ENCODE results near the gene CERS6. TPM values are rescaled to one million over a fixed set of nuclear protein-coding genes. Genes with fewer than 3 reads are reported as not detected.

CERS6 gene
- total and polyA plus RNA-seq, 8 donors, result 3.2 to 18.0 (median 7.6) TPM

GRCh38 chr2:168459256-168459655, 3.2 kb downstream of the CERS6 start:
- Histone ChIP-seq H3K36me3 (no peaks in the 10 kb centered on the region), H3K27ac (no peak overlapping the region), H3K4me3 (no peak overlapping the region), H3K4me1 (peaks cover 0 to 6% (median 0%) of the 10 kb centered on the region in 3 donors), H3K9me3 (no peaks in the 10 kb centered on the region), H3K27me3 (no peaks in the 10 kb centered on the region)
- DNase-seq (no peak), ATAC-seq (no peak), FAIRE-seq (no peak)
- TF ChIP-seq, protein P1, sequence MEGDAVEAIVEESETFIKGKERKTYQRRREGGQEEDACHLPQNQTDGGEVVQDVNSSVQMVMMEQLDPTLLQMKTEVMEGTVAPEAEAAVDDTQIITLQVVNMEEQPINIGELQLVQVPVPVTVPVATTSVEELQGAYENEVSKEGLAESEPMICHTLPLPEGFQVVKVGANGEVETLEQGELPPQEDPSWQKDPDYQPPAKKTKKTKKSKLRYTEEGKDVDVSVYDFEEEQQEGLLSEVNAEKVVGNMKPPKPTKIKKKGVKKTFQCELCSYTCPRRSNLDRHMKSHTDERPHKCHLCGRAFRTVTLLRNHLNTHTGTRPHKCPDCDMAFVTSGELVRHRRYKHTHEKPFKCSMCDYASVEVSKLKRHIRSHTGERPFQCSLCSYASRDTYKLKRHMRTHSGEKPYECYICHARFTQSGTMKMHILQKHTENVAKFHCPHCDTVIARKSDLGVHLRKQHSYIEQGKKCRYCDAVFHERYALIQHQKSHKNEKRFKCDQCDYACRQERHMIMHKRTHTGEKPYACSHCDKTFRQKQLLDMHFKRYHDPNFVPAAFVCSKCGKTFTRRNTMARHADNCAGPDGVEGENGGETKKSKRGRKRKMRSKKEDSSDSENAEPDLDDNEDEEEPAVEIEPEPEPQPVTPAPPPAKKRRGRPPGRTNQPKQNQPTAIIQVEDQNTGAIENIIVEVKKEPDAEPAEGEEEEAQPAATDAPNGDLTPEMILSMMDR (IDR thresholded peaks at IDR 0.05), result no peak
- WGBS, 2 donors, result 95 to 98% methylated on average over 4 of the region's 4 CpGs
- intact Hi-C loops (cut with DNase I), result no loop called here

GRCh38 chr2:168460571-168460970, 4.5 kb downstream of the CERS6 start:
- Histone ChIP-seq H3K4me1 (peaks cover 0 to 6% (median 0%) of the 10 kb centered on the region in 3 donors), H3K36me3 (no peaks in the 10 kb centered on the region), H3K27ac (no peak overlapping the region), H3K27me3 (no peaks in the 10 kb centered on the region), H3K4me3 (no peak overlapping the region), H3K9me3 (no peaks in the 10 kb centered on the region)
- ATAC-seq (no peak), DNase-seq (no peak), FAIRE-seq (no peak)
- intact Hi-C loops (cut with DNase I), result loop anchor here in 1 of 3 donors (10.0 kb wide), 1 partner anchor 234 kb away; no protein-coding TSS in a partner anchor
- TF ChIP-seq, protein P1 (IDR thresholded peaks at IDR 0.05), result no peak
- 82 to 86% methylated on average over 2 of the region's 2 CpGs for WGBS, 2 donors

DNA sequence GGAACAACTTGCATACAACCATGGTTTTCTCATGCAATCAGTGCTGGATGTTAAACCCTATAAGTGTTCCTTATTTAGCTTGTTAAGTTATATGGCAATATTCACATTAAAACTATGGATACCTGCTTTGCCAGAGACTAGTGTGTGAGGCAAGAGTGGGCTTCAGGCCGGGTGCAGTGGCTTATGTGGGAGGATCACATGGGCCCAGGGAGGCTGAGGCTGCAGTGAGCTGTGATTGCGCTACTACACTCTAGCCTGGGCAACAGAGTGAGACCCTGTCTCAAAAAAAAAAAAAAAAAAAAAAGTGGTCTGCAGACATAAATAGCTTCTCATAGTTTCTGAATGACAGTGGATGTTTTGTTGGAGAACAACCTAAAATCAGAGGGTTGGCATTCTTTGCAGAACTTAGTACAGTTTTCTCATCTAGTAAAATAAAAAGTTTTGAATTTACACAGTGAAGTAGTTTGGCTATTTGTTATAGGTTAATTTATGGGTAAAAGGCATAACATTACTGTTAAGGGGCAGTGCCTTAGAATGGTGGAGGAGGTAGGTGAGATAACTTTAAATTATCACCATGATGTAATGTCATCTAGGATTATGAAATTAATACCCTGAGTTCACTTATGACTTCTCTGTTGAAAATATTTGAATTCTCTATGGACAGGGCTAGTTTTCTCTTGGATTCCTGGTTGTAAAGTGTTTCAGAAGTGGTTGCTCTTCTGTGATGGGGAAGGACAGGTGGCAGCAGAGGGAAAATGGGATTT, 5.3 kb downstream of the CERS6 start:
- Histone ChIP-seq H3K36me3 (no peaks in the 10 kb centered on the region), H3K4me1 (peaks cover 0 to 6% (median 3%) of the 10 kb centered on the region in 3 donors), H3K27ac (no peak overlapping the region), H3K27me3 (no peaks in the 10 kb centered on the region), H3K4me3 (no peak overlapping the region), H3K9me3 (no peaks in the 10 kb centered on the region)
- WGBS, 2 donors, result 70 to 100% methylated on average over 2 of the region's 2 CpGs
- ATAC-seq (no peak), FAIRE-seq (no peak), DNase-seq (no peak)
- intact Hi-C loops (cut with DNase I), result loop anchor here in 1 of 3 donors (10.0 kb wide), 1 partner anchor 233 kb away; no protein-coding TSS in a partner anchor
- TF ChIP-seq, protein P1 (IDR thresholded peaks at IDR 0.05), result no peak

GRCh38 chr2:168461942-168462331, 5.9 kb downstream of the CERS6 start:
- H3K9me3 ChIP-seq, result no peaks in the 10 kb centered on the region
- peaks cover 3 to 12% (median 9%) of the 10 kb centered on the region in 3 donors for H3K4me1 ChIP-seq
- no peaks in the 10 kb centered on the region for H3K27me3 ChIP-seq
- intact Hi-C loops (cut with DNase I), result loop anchor here in 1 of 3 donors (10.0 kb wide), 1 partner anchor 233 kb away; no protein-coding TSS in a partner anchor
- TF ChIP-seq, protein P1 (IDR thresholded peaks at IDR 0.05), result no peak
- H3K4me3 ChIP-seq, result no peak overlapping the region
- no peaks in the 10 kb centered on the region for H3K36me3 ChIP-seq
- DNase-seq (no peak), ATAC-seq (no peak), FAIRE-seq (no peak)
- WGBS, 2 donors, result 88 to 96% methylated on average over 2 of the region's 2 CpGs
- H3K27ac ChIP-seq, result no peak overlapping the region

DNA sequence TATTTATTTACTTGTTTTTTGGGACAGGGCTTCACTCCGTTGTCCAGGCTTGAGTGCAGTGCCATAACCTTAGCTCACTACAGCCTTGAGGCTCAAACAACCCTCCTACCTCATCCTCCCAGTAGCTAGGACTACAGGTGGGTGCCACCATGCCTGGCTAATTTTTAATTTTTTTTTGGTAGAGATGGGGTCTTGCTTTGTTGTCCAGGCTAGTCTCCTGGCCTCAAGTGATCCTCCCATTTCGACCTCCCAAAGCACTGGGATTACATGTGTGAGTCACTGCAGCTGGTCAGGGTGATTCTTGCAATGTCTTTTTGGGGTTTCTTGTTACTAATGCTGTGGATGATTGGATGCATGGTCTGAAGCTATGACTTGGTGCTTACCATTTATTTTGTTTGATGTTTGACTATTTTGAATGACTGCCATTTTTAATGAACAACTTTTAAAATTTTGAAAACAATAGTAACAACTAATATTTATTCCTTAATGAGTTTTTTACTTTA, 6.5 kb downstream of the CERS6 start:
- TF ChIP-seq, protein P1 (IDR thresholded peaks at IDR 0.05), result no peak
- intact Hi-C loops (cut with DNase I), result loop anchor here in 1 of 3 donors (10.0 kb wide), 1 partner anchor 232 kb away; no protein-coding TSS in a partner anchor
- no peak overlapping the region for H3K27ac ChIP-seq
- no peaks in the 10 kb centered on the region for H3K9me3 ChIP-seq
- no peaks in the 10 kb centered on the region for H3K27me3 ChIP-seq
- WGBS, 2 donors, result 93 to 98% methylated on average over 2 of the region's 2 CpGs
- DNase-seq (no peak), ATAC-seq (no peak), FAIRE-seq (no peak)
- H3K36me3 ChIP-seq, result no peaks in the 10 kb centered on the region
- H3K4me1 ChIP-seq, result peaks cover 9 to 19% (median 16%) of the 10 kb centered on the region in 3 donors
- no peak overlapping the region for H3K4me3 ChIP-seq
